Measurements from ENCODE around the gene DOCK8.

DOCK8 gene

GRCh38 chr9:503326-503725 is 288.7 kb downstream of the DOCK8 start:
- ATAC-seq = no peak
- no peak for TF ChIP-seq ESRRG (CRISPR knock-in tag; IDR thresholded peaks at IDR 0.05)
- no peak for TF ChIP-seq CSRNP3 (CRISPR knock-in tag; IDR thresholded peaks at IDR 0.05)
- no peak for TF ChIP-seq GLIS3 (CRISPR knock-in tag; IDR thresholded peaks at IDR 0.05)
- TF ChIP-seq PATZ1 (CRISPR knock-in tag; IDR thresholded peaks at IDR 0.05; ENCODE audit: borderline replicate concordance) = no peak
- TF ChIP-seq POU6F1 (CRISPR knock-in tag; IDR thresholded peaks at IDR 0.05; ENCODE audit: borderline replicate concordance, low read depth) = no peak
- TF ChIP-seq ZNF565 (CRISPR knock-in tag; conservative IDR thresholded peaks at IDR 0.05; ENCODE audit: low read depth) = no peak
- no peak for TF ChIP-seq ZFP3 (CRISPR knock-in tag; IDR thresholded peaks at IDR 0.05)
- TF ChIP-seq TCF4 (CRISPR knock-in tag; IDR thresholded peaks at IDR 0.05; ENCODE audit: borderline replicate concordance) = no peak
- no peak for TF ChIP-seq ZC3H10 (CRISPR knock-in tag; IDR thresholded peaks at IDR 0.05)
- TF ChIP-seq ARNTL (CRISPR knock-in tag; IDR thresholded peaks at IDR 0.05; ENCODE audit: borderline replicate concordance, low read depth) = no peak
- no peak for TF ChIP-seq ZFP30 (CRISPR knock-in tag; IDR thresholded peaks at IDR 0.05)
- no peak for TF ChIP-seq TOX (CRISPR knock-in tag; IDR thresholded peaks at IDR 0.05; ENCODE audit: borderline replicate concordance)
- TF ChIP-seq ZNF8 (CRISPR knock-in tag; IDR thresholded peaks at IDR 0.05) = no peak
- no peak for TF ChIP-seq PPARA (CRISPR knock-in tag; IDR thresholded peaks at IDR 0.05; ENCODE audit: borderline replicate concordance)
- TF ChIP-seq SNAI2 (CRISPR knock-in tag; IDR thresholded peaks at IDR 0.05) = no peak
- TF ChIP-seq CREB5 (CRISPR knock-in tag; IDR thresholded peaks at IDR 0.05; ENCODE audit: low read depth) = no peak
- no peak for TF ChIP-seq BACH2 (CRISPR knock-in tag; IDR thresholded peaks at IDR 0.05; ENCODE audit: borderline replicate concordance)
- TF ChIP-seq TSHZ2 (CRISPR knock-in tag; IDR thresholded peaks at IDR 0.05) = no peak
- no peak for TF ChIP-seq OSR1 (CRISPR knock-in tag; IDR thresholded peaks at IDR 0.05)
- no peak for TF ChIP-seq ISL1 (CRISPR knock-in tag; IDR thresholded peaks at IDR 0.05)

GRCh38 chr9:503881-504852 is 289.5 kb downstream of the DOCK8 start, which contains the start of gene KANK1:
TSS of gene KANK1 (plus strand) at chr9:504695.
- TF ChIP-seq RARB (CRISPR knock-in tag; IDR thresholded peaks at IDR 0.05) = no peak
- no peak for TF ChIP-seq ZNF70 (CRISPR knock-in tag; IDR thresholded peaks at IDR 0.05)
- TF ChIP-seq CSDC2 (CRISPR knock-in tag; IDR thresholded peaks at IDR 0.05) = no peak
- no peak for TF ChIP-seq OSR1 (CRISPR knock-in tag; IDR thresholded peaks at IDR 0.05)
- no peak for TF ChIP-seq ARNTL (CRISPR knock-in tag; IDR thresholded peaks at IDR 0.05; ENCODE audit: borderline replicate concordance, low read depth)
- TF ChIP-seq GLIS3 (CRISPR knock-in tag; IDR thresholded peaks at IDR 0.05) = no peak
- TF ChIP-seq ZNF565 (CRISPR knock-in tag; conservative IDR thresholded peaks at IDR 0.05; ENCODE audit: low read depth) = no peak
- TF ChIP-seq CREB5 (CRISPR knock-in tag; IDR thresholded peaks at IDR 0.05; ENCODE audit: low read depth) = no peak
- TF ChIP-seq PPARA (CRISPR knock-in tag; IDR thresholded peaks at IDR 0.05; ENCODE audit: borderline replicate concordance) = no peak
- no peak for TF ChIP-seq TCF4 (CRISPR knock-in tag; IDR thresholded peaks at IDR 0.05; ENCODE audit: borderline replicate concordance)
- no peak for TF ChIP-seq PATZ1 (CRISPR knock-in tag; IDR thresholded peaks at IDR 0.05; ENCODE audit: borderline replicate concordance)
- no peak for TF ChIP-seq ZFP3 (CRISPR knock-in tag; IDR thresholded peaks at IDR 0.05)
- no peak for TF ChIP-seq BACH2 (CRISPR knock-in tag; IDR thresholded peaks at IDR 0.05; ENCODE audit: borderline replicate concordance)
- TF ChIP-seq ZFP30 (CRISPR knock-in tag; IDR thresholded peaks at IDR 0.05) = no peak
- TF ChIP-seq SNAI2 (CRISPR knock-in tag; IDR thresholded peaks at IDR 0.05) = no peak
- peak; percentile 78 for ATAC-seq

All from SK-N-SH treated with all-trans-retinoic acid at 6 μM for 48 hours (cell line).